Fibroblast of skin of scalp (primary cell): Measurements from ENCODE around the gene ZBTB9.
A peak's percentile ranks its signal among the peaks of the same experiment; 100 is the strongest.

ENCODE experiments used
- DNase-seq: peaks from one replicate; pipeline ENCODE4 v3.0.0-alpha.2; 2013

Gene ZBTB9

GRCh38 chr6:33419580-33420490 is 34.5 kb upstream of the ZBTB9 start, which contains the start of gene SYNGAP1:
TSS of gene SYNGAP1 (plus strand) at chr6:33420065. CDS start at chr6:33420265, 200 bp downstream.
- peak; percentile 79 for DNase-seq

GRCh38 chr6:33420491-33421343 is 33.7 kb upstream of the ZBTB9 start:
- peak; percentile 37 for DNase-seq

- DNase-seq = no peak
Observed at GRCh38 chr6:33421344-33421643, 33.1 kb upstream of the ZBTB9 start.

- DNase-seq = no peak
Observed at GRCh38 chr6:33423777-33424176, 30.6 kb upstream of the ZBTB9 start.

- DNase-seq = no peak
Observed at GRCh38 chr6:33424855-33425667, 29.3 kb upstream of the ZBTB9 start.

- peak; percentile 88 for DNase-seq
Observed at GRCh38 chr6:33425668-33426577, 28.5 kb upstream of the ZBTB9 start.

GRCh38 chr6:33426590-33427511 is 27.5 kb upstream of the ZBTB9 start:
- no peak for DNase-seq

- no peak for DNase-seq
Observed at GRCh38 chr6:33427585-33428223, 26.7 kb upstream of the ZBTB9 start.

- DNase-seq = peak; percentile 33
Observed at GRCh38 chr6:33428224-33428965, 26.0 kb upstream of the ZBTB9 start.

- no peak for DNase-seq
Observed at GRCh38 chr6:33428966-33429749, 25.2 kb upstream of the ZBTB9 start.

- DNase-seq = no peak
Observed at GRCh38 chr6:33429750-33430052, 24.7 kb upstream of the ZBTB9 start.

GRCh38 chr6:33430334-33430733 is 24.0 kb upstream of the ZBTB9 start:
- DNase-seq = no peak

- peak; percentile 68 for DNase-seq
Observed at GRCh38 chr6:33430991-33431879, 23.1 kb upstream of the ZBTB9 start.

GRCh38 chr6:33431880-33432541 is 22.4 kb upstream of the ZBTB9 start:
- no peak for DNase-seq

- no peak for DNase-seq
Observed at GRCh38 chr6:33432546-33432945, 21.8 kb upstream of the ZBTB9 start.

- DNase-seq = no peak
Observed at GRCh38 chr6:33433001-33433543, 21.3 kb upstream of the ZBTB9 start.
